ENCODE measurements around the gene TOR3A.

DNA sequence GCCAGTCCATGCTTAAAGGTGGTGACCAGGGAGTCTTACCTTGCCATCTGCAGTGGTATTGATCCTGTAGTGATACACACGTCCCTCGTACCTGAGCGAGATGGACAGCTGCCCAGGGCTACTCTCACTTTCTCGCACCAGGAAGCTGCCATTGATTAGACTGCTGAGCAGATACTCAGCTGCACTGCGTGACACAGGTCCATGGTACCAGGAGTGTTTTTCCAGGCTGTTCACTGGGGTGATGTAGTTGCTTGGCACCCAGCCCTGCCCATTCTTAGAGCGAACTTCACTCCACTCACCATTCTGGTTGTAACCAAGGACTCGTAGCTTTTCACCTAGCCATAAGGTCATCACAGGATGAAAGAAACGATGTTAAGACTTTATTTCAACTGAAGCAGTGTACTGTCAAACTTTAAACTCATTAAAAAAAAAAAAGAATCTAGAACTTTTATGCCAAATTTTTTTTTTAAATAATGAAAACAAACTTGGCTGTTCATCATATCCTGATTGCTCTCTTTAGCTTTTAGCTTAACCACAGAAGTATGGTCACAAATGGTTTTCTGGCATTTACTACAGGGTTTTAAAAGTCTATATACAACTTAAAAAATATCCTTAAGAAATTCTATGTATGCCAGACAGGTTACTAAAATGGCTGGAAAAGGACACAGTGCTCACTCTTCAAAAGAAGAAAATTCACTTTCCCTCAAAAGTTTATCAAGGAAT is 44.6 kb downstream of the TOR3A start:
- TF ChIP-seq EGR1 (IDR thresholded peaks at IDR 0.05; ENCODE audit: borderline replicate concordance in 1 of 2, low read depth in 2 of 2, low read length in 2 of 2), result no peak
- no peak for TF ChIP-seq POLR2A (IDR thresholded peaks at IDR 0.05; ENCODE audit: low read depth, low read length)
- TF ChIP-seq, protein P1, sequence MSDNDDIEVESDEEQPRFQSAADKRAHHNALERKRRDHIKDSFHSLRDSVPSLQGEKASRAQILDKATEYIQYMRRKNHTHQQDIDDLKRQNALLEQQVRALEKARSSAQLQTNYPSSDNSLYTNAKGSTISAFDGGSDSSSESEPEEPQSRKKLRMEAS (IDR thresholded peaks at IDR 0.05; ENCODE audit: low read depth, low read length), result no peak
- no peak for TF ChIP-seq KAT2A (conservative IDR thresholded peaks at IDR 0.05; ENCODE audit: control insufficient read depth, low read depth, low read length)
- TF ChIP-seq IKZF1 (conservative IDR thresholded peaks at IDR 0.05), result no peak
- TF ChIP-seq FOXK2 (IDR thresholded peaks at IDR 0.05), result no peak
- TF ChIP-seq SIN3A (IDR thresholded peaks at IDR 0.05; ENCODE audit: low read depth, low read length), result no peak
- TF ChIP-seq HDAC2 (IDR thresholded peaks at IDR 0.05), result no peak
